HG03565 (cell line): ENCODE results near the gene TRIM41.
A peak's percentile ranks its signal among the peaks of the same experiment; 100 is the strongest.
"Not testable (repeated sequence)": the region's sequence is repeated elsewhere in the genome, so short reads cannot be mapped to it uniquely, and the experiment has no call there.

Experiments used
- ATAC-seq: cut with Tn5 transposase; IDR thresholded peaks from one replicate; pipeline ENCODE4 v1.9.1; 2021; ENCODE audit warnings: mild to moderate bottlenecking, moderate library complexity; ENCODE audit not compliant: unreplicated experiment

TRIM41 gene

DNA sequence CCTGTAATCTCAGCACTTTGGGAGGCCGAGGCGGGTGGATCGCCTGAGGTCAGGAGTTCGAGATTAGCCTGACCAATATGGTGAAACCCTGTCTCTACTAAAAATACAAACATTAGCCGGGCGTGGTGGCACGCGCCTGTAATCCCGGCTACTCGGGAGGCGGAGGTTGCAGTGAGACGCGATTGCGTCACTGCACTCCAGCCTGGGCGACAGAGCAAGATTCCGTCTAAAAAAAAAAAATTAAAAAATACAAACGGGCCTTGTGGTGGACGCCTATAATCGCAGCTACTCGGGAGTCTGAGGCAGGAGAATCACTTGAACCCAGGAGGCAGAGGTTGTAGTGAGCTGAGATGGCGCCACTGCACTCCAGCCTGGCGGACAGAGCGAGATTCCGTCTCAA lies 14.1 kb upstream of the TRIM41 start:
- ATAC-seq = not testable (repeated sequence)

DNA sequence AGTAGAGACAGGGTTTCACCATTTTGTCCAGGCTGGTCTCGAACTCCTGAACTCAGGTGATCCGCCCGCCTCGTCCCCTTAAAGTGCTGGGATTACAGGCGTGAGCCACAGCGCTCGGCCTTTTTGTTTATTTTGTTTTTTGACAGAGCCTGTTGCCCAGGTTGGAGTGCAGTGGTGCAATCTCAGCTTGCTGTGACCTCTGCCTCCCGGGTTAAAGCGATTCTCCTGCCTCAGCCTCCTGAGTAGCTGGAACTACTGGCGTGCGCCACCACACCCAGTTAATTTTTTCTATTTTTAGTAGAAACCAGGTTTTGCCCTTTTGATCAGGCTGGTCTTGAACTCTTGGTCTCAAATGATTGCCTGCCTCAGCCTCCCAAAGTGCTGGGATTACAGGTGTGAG lies 12.9 kb upstream of the TRIM41 start:
- not testable (repeated sequence) for ATAC-seq

DNA sequence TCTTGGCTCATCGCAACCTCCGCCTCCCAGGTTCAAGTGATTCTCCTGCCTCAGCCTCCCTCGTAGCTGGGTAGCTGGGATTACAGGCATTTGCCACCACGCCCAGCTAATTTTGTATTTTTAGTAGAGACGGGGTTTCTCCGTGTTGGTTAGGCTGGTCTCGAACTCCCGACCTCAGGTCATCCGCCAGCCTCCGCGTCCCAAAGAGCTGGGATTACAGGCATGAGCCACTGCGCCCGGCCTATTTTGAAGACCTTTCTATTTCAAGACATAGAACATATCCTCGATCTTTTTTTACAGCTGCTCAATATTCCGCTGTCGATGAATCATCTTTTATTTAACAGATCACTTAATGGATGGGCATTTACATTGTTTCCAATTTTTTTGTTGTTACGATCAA lies 12.4 kb upstream of the TRIM41 start:
- ATAC-seq = not testable (repeated sequence)

GRCh38 chr5:181211208-181211607 lies 11.9 kb upstream of the TRIM41 start:
- no peak for ATAC-seq

DNA sequence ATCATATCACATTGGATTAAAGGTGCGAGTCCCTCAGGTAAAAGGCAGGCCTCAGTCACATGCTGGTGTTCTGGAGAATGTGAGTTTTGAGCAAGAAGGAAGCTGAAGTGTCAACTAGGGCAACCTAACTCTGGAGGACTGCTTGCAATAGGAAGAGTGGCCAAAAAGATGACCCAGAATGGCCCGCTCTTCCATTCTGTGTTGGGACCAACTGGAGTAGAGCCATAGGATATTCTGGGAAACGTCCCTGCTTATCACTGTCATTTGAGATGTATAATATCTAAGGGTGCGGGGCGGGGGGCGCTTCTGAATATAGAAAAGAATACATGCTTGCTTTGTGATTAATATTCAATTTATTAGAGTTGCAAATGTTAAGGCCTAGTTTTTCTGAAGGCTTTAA lies 11.0 kb upstream of the TRIM41 start:
- ATAC-seq = no peak

GRCh38 chr5:181212934-181213333 lies 10.1 kb upstream of the TRIM41 start:
- no peak for ATAC-seq

GRCh38 chr5:181214249-181214648 lies 8.8 kb upstream of the TRIM41 start:
- ATAC-seq = not testable (repeated sequence)

- ATAC-seq = no peak
Observed at GRCh38 chr5:181215997-181216989, 6.8 kb upstream of the TRIM41 start.

DNA sequence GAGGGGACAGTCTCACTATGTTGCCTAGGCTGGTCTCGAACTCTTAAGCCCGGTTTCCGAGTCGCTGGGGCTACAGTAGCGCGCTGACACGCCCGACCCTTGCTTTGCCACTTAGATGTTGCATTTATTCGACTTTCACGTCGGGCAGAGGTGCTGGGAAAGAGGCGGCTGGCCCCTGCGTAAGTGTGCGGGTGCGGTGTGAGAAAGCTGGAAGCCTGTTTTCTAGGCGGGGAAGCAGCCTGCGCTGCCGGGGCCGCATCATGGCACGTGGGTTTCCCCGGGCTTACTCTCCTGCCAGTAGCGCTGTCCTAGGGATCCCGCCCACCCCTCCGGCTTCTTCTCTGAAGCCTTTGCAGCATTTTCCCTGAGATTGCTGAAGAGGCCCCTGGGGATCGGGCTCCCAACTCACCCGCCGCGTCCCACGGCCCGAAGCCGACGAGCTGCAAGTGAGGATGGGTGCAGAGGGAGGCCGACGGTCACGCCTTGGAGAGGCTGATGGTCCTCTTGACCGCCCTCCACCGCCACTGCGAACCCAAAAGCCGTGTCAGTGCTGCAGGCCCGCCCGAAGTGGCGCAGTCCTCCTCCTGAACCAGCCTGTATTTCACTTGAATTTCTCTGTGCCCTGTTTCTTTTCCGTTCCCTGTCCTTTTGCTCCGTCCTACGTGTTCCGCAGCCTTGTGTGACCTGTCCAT lies 5.8 kb upstream of the TRIM41 start:
- peak; percentile 2 for ATAC-seq

DNA sequence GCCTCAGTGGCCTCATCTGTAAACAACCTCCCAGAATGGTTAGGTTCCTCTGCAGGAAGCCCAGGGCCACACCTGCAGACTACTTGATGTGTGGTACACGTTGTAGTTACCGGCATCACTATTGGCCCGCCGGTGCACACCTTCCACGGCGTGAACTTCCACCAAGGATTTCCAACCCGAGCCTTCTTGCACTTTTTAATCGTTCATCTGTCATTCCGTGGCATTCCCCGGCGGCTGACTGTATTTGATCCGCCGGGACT lies 5.3 kb upstream of the TRIM41 start:
- peak; percentile 8 for ATAC-seq

DNA sequence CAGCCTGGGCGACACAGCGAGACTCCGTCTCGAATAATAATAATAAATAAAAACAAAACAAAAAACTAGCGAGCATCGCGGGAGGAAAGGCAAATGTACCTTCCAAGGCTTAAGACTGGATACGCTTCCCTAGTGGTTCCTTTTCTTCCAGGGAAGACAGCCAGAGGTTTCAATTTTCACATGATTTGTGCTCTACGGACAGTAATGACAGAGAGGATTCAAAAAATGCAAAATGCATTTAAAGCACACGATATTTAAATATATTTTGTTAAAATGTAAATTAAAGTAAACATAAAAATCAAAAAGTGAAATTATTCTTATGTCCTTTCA lies 4.3 kb upstream of the TRIM41 start:
- no peak for ATAC-seq

DNA sequence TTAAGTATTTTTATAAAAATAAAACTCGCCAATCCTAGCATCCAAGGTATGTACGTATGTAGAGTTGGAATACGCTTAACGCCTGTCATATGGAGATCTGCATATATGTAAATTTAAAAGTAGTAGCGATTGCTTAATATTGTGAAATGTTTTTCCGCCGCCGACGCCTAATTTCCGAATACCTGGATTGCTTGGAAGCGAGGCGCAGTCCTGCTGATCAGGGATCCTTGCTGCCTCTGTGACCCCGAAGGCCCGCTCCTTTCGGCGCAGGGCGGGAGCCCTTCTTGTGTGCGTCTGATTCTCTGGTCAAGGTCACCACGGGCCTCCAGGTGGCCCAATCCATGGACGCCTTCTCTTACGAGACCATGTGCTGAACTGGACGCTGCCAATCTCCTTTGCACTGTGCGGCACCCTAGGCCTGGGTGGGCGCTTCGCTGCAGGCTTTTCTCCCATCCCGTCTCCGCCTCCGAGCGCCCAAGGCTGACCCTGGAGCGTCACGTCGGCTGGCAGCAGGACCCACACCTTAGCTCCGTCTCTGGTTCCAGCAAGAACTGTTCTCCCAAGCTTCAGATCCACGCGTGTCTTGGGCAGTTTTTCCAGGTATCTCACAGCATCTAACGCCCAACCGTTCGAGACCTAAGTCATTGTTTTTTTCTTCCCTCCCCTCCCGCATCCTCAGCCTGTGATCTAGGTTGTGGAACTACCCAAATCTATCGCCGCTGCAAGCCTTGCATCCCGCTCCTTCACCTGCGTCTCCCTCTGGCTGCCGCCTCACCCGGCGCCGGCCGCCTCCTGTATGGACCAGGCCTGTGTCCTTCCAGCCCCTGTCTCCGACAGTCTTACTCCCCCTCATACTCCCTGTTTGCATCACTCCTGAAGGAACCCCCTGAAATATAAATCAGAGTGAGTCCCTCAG lies 3.6 kb upstream of the TRIM41 start:
- ATAC-seq = no peak

GRCh38 chr5:181220178-181220515 lies 2.9 kb upstream of the TRIM41 start:
- ATAC-seq = no peak

- ATAC-seq = no peak
Observed at GRCh38 chr5:181221105-181221791, 1.8 kb upstream of the TRIM41 start.

DNA sequence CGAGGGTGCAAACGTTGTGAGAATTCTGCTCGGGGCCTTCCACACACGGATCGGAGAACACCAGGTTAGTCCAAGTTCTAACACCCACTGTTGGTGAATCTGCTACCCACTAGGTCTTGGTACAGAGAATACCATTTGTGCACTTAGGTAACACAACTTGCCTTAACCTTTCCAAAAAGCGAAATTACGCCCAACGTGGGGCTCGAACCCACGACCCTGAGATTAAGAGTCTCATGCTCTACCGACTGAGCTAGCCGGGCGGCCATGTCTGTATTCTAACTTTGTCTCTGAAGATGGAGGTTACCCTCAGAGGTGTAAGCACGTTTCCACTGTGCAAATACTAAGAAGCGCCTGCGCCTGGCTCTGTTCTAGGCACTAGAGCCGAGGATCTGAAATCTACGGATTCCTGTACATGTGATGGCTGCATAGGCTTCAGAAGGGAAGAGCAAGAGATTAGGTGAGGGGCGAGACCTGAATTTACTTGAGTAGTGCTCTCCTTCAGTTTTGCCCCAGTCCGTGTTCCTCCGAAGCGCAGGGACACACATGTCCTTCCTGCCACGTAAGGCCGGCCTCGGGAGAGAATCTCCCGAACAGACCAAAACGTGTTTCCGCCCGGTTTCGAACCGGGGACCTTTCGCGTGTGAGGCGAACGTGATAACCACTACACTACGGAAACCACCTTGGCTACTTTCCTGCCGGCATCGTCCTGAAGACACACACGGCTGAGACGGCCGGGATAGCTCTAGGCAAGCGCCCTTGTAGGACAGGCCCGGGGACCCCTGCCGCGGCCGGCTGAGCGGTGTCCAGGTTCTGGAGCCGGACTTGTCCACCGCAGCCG lies 1.1 kb upstream of the TRIM41 start:
- ATAC-seq = peak; percentile 26

DNA sequence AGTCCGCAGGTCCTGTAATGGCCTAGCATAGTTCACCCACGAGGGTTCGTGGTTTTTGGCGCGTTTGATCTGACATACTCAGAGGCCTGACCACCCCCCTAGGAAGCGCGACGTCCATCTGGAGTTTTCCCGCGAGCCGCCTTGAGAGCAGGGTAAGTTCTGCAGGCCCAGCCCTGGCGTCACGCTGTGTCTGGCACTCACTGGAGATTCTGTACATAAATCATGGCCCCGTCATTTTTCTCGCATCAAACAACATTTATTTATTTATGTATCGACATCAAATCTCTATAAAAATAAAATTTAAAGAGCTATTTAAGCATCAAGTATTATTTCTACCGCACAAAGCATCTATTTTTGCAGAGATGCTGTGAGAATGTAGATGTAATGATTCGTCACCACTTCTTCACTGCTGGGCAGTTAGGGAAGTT lies 437 bp upstream of the TRIM41 start:
- ATAC-seq = peak; percentile 0

DNA sequence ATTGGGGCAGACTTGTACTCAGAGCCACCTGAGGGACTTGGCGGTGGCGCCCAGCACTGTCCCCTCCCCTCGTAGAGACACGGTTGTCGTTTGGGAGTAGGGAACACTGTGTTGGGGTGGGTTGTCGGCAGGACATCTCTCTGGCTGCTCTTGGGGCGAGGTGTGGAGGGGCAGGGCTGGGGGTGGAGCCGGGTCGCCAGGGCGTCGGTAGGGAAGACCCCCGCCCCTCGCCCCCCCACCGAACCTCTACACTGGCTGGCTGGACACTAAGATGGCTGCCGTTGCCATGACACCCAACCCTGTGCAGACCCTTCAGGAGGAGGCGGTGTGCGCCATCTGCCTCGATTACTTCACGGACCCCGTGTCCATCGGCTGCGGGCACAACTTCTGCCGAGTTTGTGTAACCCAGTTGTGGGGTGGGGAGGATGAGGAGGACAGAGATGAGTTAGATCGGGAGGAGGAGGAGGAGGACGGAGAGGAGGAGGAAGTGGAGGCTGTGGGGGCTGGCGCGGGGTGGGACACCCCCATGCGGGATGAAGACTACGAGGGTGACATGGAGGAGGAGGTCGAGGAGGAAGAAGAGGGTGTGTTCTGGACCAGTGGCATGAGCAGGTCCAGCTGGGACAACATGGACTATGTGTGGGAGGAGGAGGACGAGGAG lies 778 bp downstream of the TRIM41 start:
- ATAC-seq = no peak

DNA sequence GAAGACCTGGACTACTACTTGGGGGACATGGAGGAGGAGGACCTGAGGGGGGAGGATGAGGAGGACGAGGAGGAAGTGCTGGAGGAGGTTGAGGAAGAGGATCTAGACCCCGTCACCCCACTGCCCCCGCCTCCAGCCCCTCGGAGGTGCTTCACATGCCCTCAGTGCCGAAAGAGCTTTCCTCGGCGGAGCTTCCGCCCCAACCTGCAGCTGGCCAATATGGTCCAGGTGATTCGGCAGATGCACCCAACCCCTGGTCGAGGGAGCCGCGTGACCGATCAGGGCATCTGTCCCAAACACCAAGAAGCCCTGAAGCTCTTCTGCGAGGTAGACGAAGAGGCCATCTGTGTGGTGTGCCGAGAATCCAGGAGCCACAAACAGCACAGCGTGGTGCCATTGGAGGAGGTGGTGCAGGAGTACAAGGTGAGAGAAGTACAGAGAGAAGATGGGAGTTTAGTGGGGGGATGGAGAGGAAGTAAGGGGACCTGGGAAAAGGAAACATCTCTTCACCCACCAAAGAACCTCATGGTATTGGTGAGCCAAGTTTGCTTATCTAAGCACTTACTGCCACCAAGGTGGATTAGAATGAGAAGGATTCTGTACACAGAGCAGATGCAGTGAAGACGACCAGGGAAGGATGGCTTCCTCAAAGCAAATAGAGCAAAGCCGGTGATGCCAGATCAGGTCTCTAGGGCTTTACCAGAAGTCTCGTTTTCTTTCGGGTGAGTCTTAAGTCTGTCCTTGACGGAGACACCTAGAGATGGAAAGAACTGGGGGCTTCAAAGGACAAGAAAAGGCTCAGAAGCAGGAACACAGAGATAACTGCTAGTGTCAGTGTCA lies 1.5 kb downstream of the TRIM41 start:
- ATAC-seq = no peak

GRCh38 chr5:181229996-181230395 lies 6.9 kb downstream of the TRIM41 start:
- ATAC-seq = no peak
